PFSK-1 (cell line): ENCODE measurements around the gene OSBPL3.

Experiments used
- FOXP2 ChIP-seq: optimal IDR thresholded peaks from 2 replicates; pipeline ENCODE3; 2011; ENCODE audit warnings: borderline replicate concordance, control low read depth, inconsistent platforms; ENCODE audit not compliant: insufficient read depth; ENCODE audit errors: extremely low read length, extremely low read depth
- POLR2AphosphoS5 ChIP-seq: IDR thresholded peaks from 2 replicates; pipeline ENCODE4 v1.6.1; 2012; ENCODE audit warnings: low read depth, mild to moderate bottlenecking, control low read depth, low read length, moderate library complexity
- REST ChIP-seq, 2 experiments: IDR thresholded peaks; 2 replicates each; pipeline versions ENCODE4 v1.6.1 to v1.8.0; 2011 to 2012; ENCODE audit warnings: low read depth in 2 of 2, low read length in 2 of 2, control low read depth in 1 of 2, inconsistent platforms in 1 of 2, mild to moderate bottlenecking in 1 of 2, moderate library complexity in 1 of 2; ENCODE audit not compliant: insufficient read depth in 1 of 2
- SIN3A ChIP-seq: IDR thresholded peaks from 2 replicates; pipeline ENCODE4 v1.6.1; 2012; ENCODE audit warnings: mild to moderate bottlenecking, low read length, moderate library complexity, borderline replicate concordance; ENCODE audit not compliant: insufficient read depth
- TAF1 ChIP-seq: IDR thresholded peaks from 2 replicates; pipeline ENCODE4 v1.6.1; 2012; ENCODE audit warnings: low read length, control low read depth, borderline replicate concordance; ENCODE audit not compliant: insufficient read depth

OSBPL3 gene

GRCh38 chr7:24881623-24882022, 98.4 kb downstream of the OSBPL3 start:
- TF ChIP-seq SIN3A (no peak), POLR2AphosphoS5 (no peak), FOXP2 (no peak), TAF1 (no peak), REST (IDR thresholded peaks at IDR 0.05; ENCODE audit: insufficient read depth in 1 of 2, low read depth in 2 of 2, low read length in 2 of 2) (no peak)

- TF ChIP-seq FOXP2: no peak
- TF ChIP-seq REST (IDR thresholded peaks at IDR 0.05; ENCODE audit: insufficient read depth in 1 of 2, low read depth in 2 of 2, low read length in 2 of 2): peak in 1 of 2 experiments; percentile 86; a peak in 2 of 4 replicates
Observed at GRCh38 chr7:24880886-24881285, 99.1 kb downstream of the OSBPL3 start.

- no peak for TF ChIP-seq FOXP2
- TF ChIP-seq SIN3A: no peak
- TF ChIP-seq REST (IDR thresholded peaks at IDR 0.05; ENCODE audit: insufficient read depth in 1 of 2, low read depth in 2 of 2, low read length in 2 of 2): no peak
- TF ChIP-seq POLR2AphosphoS5: no peak
- no peak for TF ChIP-seq TAF1
Observed at GRCh38 chr7:24879291-24879690, 100.7 kb downstream of the OSBPL3 start.

- TF ChIP-seq FOXP2: no peak
- TF ChIP-seq REST (IDR thresholded peaks at IDR 0.05; ENCODE audit: insufficient read depth in 1 of 2, low read depth in 2 of 2, low read length in 2 of 2): no peak
- TF ChIP-seq SIN3A: no peak
- TF ChIP-seq TAF1: no peak
- no peak for TF ChIP-seq POLR2AphosphoS5
Observed at GRCh38 chr7:24877790-24878311, 102.1 kb downstream of the OSBPL3 start.

- TF ChIP-seq POLR2AphosphoS5 (no peak), SIN3A (no peak), REST (IDR thresholded peaks at IDR 0.05; ENCODE audit: insufficient read depth in 1 of 2, low read depth in 2 of 2, low read length in 2 of 2) (no peak), TAF1 (no peak), FOXP2 (no peak)
Observed at GRCh38 chr7:24874791-24875190, 105.2 kb downstream of the OSBPL3 start.
